RKO (cell line): Measurements from ENCODE around the gene TFPI.

Experiments used
- DNase-seq: peaks from one replicate; pipeline ENCODE4 v3.0.0-alpha.2; 2016; ENCODE audit warnings: low spot score

TFPI gene

DNA sequence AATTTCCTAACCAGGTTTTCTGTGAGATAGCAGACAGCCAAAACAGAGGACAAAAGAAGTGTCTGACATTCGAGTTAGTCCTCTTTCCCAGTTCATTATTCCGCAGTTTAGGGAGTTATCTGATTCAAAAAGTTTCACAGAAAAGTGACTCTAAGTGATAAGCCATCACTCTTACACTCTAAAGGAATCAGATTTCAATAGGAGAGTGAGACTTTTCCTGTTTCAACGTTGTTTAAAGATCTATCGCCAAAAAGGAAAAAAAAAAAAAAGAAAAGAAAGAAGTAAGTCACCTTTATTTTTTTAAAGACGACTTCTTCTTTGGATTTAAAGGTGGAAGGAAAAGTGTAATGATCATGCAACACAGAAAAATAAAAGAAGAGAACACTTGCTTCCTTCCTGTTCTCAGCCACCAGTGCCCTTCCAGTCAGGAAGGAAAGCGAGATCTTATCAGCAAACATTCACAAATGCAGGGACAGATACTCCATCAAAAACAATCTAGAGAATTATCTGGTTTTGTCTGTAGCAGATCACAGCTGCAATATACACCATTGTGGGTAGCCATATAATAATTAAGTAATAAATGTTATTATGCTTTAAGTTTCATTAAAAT, 49.8 kb downstream of the TFPI start:
- no peak for DNase-seq

DNA sequence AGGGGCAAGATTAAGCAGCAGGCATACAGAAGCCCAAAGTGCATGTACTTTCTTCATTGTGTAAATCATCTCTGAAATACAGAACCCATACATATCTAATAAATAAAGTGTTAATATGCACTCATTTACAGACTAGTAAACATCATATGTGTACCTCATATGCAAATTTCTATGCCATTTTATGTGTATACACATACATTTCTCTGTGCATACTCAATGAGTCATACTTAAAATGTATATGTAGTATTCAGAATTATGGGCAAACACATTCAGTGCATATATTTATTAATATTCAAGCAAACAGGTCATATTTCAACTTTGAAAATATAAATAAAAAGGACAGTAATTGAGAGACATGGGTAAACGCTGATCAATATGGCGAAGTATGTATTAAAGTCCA, 50.5 kb downstream of the TFPI start:
- DNase-seq = no peak

GRCh38 chr2:187502467-187502866, 51.8 kb downstream of the TFPI start:
- DNase-seq = no peak

DNA sequence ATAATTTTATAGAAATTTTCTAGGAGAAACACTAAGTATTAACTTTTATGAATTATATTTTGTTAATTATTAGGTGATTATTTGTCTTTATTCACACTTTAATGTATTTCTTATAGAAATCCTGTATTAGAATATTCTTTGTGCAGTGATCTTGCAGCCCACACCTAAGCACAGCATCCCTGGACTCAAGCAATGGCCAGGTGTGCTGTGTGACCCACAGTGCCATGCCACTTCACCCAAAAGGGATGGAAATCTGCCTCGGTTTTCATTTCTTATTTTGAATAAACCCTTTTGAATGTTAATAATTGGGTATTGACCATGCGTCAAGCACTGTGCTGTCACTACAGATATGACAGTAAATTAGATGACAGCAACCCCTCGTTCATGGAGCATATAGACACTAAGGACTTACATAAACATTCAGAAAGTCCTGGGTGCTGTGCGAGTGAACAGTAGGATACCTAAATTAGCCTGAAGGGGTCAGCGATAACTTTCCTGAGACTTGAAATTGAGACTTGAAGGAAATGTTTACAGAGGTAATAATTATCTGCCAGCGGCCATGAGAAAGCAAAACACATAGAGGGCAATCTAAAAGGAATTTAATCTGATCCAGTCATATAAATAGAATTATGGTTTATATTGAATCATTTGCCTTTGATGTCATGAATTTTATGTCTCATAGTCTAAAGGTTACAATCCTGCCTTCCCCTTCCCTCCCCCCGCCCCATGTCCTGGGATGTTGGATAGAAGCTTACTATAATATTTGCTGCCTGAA, 53.5 kb downstream of the TFPI start:
- DNase-seq = peak; percentile 43

DNA sequence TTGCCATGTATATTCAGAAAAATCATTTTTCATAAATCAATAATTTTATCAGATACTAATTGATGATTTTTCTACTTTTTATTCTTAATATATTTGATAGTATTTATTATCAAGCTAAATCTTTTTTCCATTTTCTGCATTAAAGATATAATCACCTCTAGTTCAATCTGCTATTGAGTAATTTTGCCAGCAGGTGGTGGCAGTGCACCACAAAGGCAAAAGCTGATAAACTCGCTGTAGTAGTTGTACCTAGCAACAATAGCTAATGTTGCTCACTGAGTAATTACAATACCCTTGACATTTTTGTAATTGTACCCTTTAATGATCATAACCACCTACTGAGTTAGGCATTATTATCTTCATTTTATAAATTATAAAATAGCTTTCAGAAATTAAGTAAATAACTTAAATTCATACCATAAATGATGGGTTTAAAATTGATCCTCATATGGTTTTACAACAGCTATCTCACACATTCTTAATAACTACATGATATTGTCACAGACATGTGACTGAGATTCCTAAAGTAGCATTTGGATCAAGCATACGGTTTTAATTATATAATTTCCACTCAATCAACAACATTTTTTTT, 54.2 kb downstream of the TFPI start:
- DNase-seq = peak; percentile 75

DNA sequence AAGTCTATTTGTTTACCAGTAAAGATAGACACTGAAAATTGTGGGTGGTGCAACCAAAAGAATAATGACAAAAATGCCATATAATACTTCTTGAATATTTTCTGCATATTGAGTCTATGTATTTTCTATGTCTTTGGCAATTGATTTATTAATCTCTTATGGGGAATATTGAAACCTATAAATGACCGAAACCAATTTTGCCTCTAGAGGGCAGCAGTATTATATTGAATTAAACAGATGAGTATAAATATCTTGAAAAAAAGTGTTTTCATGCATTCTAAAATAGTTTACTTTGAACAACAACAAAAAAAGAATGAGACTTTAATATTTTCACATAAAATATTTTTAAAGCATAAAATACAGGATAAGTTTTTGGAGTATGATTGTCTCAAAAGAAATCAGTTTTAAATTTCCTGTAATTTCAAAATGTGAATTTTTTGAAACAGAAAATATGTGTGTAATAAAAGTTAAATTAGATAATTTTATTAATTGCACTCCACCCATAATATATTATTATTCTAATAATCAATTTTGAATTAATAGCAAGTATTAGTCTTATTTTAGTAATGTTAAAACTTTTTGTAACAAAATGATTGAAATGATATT, 56.3 kb downstream of the TFPI start:
- peak; percentile 18 for DNase-seq

DNA sequence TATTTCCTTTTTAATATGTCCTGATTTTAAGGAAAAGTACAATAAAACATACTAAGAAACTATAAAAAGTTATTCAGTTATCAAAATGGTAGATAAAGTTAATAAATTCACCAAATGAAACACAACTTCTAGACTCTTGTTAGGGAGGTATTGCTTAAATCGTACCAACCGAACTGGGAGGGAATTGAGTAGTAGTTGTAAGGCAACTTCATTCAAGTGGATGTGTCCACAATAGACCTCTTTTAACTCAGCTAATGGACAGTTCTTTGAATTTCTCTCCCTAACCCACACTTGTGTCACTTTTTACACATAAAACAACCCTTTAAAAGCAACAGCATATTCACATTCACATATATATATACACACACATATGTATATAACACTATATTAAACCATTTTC, 57.1 kb downstream of the TFPI start:
- no peak for DNase-seq

- DNase-seq = no peak
These were observed 58.9 kb downstream of the TFPI start for GRCh38 chr2:187495324-187495723.

- DNase-seq = no peak
These were observed 60.2 kb downstream of the TFPI start for GRCh38 chr2:187493877-187494568.

GRCh38 chr2:187493180-187493579, 61.1 kb downstream of the TFPI start:
- no peak for DNase-seq

GRCh38 chr2:187486241-187486640, 68.0 kb downstream of the TFPI start:
- no peak for DNase-seq

DNA sequence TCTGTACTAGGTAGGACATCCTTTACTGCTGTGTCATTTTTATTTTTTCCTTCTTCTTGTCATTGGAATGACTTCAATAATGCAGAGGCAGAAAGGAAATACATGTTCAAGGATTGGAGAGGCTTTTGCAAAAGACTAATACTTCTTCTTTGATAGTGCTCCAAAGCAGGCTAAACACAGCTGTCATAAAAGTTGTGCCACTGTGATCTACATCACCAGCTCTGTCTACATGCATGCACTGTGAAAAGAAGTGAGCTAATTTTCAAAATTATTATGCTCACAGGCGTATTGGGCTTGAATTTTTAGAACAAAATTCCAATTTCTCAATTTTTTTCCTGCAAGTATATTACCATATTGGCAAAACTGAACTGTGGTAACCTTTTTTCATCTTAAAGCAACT, 68.7 kb downstream of the TFPI start:
- DNase-seq = no peak

DNA sequence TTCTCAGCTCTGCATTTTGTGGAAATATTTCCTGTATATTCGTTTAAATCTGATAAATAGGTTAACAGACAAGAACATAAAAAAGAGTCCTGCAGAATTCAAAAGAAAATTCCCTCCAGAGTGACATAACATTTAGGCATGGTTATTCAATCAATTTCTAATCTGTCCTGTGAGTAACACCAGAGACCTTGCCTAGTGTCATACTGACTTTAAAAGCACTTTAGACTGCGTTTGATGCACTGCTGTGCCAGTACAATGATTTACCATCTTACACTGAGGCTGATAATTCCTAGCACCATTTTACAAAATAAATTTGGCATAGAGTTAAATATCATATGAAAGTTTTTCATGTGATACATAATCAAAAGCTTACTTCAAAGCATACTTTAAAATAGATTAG, 70.7 kb downstream of the TFPI start:
- DNase-seq = no peak

- DNase-seq = no peak
These were observed 71.4 kb downstream of the TFPI start for GRCh38 chr2:187482796-187483195.

GRCh38 chr2:187481543-187481942, 72.7 kb downstream of the TFPI start:
- DNase-seq = no peak

DNA sequence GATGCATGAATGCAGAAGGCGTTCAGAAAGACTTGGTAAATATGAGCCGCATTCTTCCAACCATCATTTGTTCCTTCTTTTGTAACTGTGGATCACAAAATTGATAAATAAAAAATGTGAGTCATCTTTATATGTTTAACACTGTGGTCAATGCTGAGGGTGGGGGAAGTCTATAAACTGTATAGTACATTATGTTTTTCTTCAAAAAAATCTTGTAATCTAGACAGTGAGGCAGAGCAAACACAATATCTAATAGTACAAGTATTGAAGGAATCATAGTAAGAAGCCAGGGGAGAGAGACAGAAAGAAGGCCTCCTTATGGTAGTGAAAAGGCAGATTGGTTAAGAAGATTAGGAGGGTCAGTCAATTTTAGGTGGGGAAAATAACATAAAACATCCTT, 75.5 kb downstream of the TFPI start:
- no peak for DNase-seq

DNA sequence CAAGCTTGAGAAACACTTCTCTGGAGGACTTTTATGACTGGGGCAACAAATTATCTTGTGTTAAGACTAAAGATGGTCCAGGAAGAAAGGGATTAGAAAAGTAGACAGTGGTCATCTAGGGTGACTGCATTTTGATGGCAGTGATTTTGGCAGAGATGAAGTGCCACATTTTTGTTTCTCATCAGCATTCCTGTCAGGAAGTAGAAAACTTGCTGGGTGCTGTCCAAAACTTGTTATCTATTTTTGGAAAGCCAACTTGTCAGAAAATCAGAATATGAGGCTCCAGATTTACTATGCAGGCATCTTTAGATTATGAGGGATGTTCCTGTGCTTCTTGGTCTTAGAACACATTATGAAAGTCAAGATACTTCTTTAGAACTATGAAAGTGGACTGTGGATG, 77.2 kb downstream of the TFPI start:
- DNase-seq = no peak

DNA sequence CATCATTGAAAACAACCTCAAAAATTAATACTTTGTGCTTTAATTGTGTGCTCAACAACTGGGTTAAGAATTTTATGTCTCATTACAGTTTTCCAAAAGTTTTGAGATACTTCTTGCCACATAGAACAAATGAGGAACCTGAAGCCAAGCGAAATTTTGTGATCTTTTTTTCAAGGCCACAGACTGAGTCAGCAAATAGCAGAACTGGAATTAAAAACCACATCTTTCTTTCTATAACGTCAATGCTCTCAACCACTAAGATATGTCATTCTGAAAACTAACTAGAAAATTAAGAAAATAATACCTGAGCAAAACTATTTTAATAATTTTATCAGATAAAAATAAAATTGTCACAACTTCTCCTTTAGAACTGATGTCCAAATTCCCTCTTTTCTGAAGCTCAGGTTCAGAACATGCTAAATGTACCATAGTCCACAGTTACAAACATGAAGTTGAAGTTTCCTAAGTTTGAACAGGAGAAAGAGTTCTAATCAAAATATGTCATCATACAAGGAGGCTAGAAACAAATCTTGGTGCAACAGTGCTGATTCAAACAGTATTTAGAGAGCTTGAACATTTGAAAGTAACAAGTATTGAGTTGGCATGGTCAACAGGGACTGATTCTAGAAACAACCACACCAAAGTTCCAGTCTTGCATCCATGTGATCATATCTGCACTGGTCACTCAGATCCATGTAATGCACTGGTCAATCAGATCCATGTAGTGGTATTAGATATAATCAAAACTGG, 78.6 kb downstream of the TFPI start:
- DNase-seq = no peak

DNA sequence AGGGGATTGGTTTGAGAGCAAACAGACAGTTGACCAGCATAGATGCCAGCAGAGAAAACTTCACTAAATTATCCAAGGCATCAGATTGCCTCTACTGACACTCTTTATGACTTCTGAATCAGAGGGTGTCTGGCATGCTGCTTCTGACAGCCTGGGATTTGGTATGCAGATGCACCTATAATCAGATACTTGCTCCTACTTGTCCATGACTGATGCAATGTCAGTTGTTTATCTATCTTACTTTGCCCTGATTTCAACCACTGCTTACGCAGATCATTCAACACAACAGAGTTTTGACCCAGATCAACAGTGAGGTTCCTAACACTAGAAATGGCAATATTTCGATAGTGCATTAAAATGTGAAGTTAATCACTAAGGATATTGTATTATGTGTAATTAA, 83.5 kb downstream of the TFPI start:
- DNase-seq = no peak

DNA sequence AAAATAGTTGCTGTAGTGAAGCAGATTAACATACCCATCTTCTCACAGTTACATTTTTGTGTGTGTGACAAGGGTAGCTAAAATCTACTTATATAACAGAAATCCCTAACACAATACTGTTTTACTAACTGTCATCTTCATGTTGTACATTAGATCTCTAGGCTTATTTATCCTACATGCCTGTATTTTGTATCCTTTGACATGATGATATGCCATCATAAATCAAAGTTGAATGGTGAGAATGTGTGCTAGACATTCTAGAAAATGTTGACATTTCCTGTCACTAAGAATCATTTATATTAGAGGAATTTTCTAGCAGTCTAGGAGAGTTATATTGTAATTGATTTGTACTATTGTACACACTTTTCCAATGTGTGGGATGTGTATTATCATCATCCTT, 84.7 kb downstream of the TFPI start:
- no peak for DNase-seq

DNA sequence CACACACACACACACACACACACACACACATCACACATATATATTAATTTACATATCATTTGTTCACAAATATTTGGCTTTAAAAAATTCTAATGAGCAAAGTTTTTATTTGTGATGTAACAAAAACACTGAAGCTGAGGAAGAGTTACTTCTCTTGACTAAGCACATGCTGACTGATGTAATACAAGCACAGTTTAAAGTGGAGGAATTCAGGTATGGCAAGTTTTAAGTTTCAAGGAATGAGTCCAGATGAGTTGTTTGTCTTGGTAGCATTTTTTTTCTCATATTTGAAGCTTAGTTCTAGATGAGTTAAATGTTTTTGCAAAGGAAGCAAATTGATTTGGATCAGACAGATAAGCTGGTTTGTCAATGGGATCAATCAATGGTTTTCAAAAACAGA, 86.0 kb downstream of the TFPI start:
- no peak for DNase-seq
